HuH-7 (cell line): ENCODE results near the gene CMTM4.
"Not testable (repeated sequence)": the region's sequence is repeated elsewhere in the genome, so short reads cannot be mapped to it uniquely, and the experiment has no call there.

Experiments used
- DNase-seq: peaks from one replicate; pipeline ENCODE4 v3.0.0; 2011; ENCODE audit warnings: low spot score

CMTM4 gene

GRCh38 chr16:66592814-66593213 lies 103.7 kb downstream of the CMTM4 start:
- DNase-seq, result no peak

GRCh38 chr16:66592241-66592640 lies 104.3 kb downstream of the CMTM4 start:
- no peak for DNase-seq

GRCh38 chr16:66591018-66591417 lies 105.5 kb downstream of the CMTM4 start:
- no peak for DNase-seq

- no peak for DNase-seq
These were observed 106.2 kb downstream of the CMTM4 start for GRCh38 chr16:66590322-66590721.

GRCh38 chr16:66588981-66589713 lies 107.4 kb downstream of the CMTM4 start:
- DNase-seq, result peak; percentile 39

GRCh38 chr16:66587881-66588600 lies 108.5 kb downstream of the CMTM4 start:
- DNase-seq, result no peak

GRCh38 chr16:66585481-66586239 lies 110.9 kb downstream of the CMTM4 start:
- DNase-seq, result no peak

- no peak for DNase-seq
These were observed 115.1 kb downstream of the CMTM4 start for GRCh38 chr16:66581246-66581952.

- peak; percentile 30 for DNase-seq
These were observed 115.8 kb downstream of the CMTM4 start for GRCh38 chr16:66580605-66581209.

- no peak for DNase-seq
These were observed 117.7 kb downstream of the CMTM4 start, which contains the start of gene CMTM2 for GRCh38 chr16:66578651-66579531. Gene CMTM2, plus strand, starts transcription at chr16:66579463. Its CDS starts 145 bp downstream, at chr16:66579608.

GRCh38 chr16:66576296-66576695 lies 120.2 kb downstream of the CMTM4 start:
- no peak for DNase-seq

GRCh38 chr16:66575060-66575459 lies 121.5 kb downstream of the CMTM4 start:
- no peak for DNase-seq

GRCh38 chr16:66574531-66574930 lies 122.0 kb downstream of the CMTM4 start:
- DNase-seq, result no peak

- DNase-seq, result no peak
These were observed 122.5 kb downstream of the CMTM4 start for GRCh38 chr16:66574081-66574480.

- DNase-seq, result no peak
These were observed 124.2 kb downstream of the CMTM4 start for GRCh38 chr16:66572356-66572755.

- no peak for DNase-seq
These were observed 126.6 kb downstream of the CMTM4 start for GRCh38 chr16:66569827-66570405.

- DNase-seq, result no peak
These were observed 127.4 kb downstream of the CMTM4 start for GRCh38 chr16:66569131-66569530.

GRCh38 chr16:66568355-66568754 lies 128.2 kb downstream of the CMTM4 start:
- DNase-seq, result no peak

GRCh38 chr16:66567270-66567669 lies 129.3 kb downstream of the CMTM4 start:
- not testable (repeated sequence) for DNase-seq
